Naive thymus-derived CD4-positive, alpha-beta T cell (primary cell): ENCODE data around the gene SHOC1. TPM values are rescaled to one million over a fixed set of nuclear protein-coding genes. Genes with fewer than 3 reads are reported as not detected.
"Not testable (repeated sequence)": the region's sequence is repeated elsewhere in the genome, so short reads cannot be mapped to it uniquely, and the experiment has no call there.

Experiments used
- ATAC-seq: fragments of 150-1000 bp; cut with Tn5 transposase; 2 replicates; pipeline ENCODE4 v1.10.0; 2021; ENCODE audit warnings: mild to moderate bottlenecking, moderate library complexity
- CTCF ChIA-PET: fragments of 350-600 bp; sonication (Branson Sonifier 250); formaldehyde crosslinking; loops from one replicate; lab custom pipeline; 2021; ENCODE audit warnings: antibody characterized with exemption; lab: Charles Lee
- POLR2A ChIA-PET: fragments of 350-600 bp; sonication (Branson Sonifier 250); formaldehyde crosslinking; loops from one replicate; lab custom pipeline; 2021; ENCODE audit warnings: antibody characterized with exemption, inconsistent platforms; lab: Charles Lee
- DNase-seq, 9 donors: peaks; one replicate each; pipeline versions ENCODE4 v3.0.0 to v3.0.0-alpha.2; 2020 to 2022; ENCODE audit warnings: mixed read lengths in 1 of 9
- H3K27ac ChIP-seq: one replicate; pipeline ENCODE4 v1.7.0; 2013; ENCODE audit warnings: mild to moderate bottlenecking, low read depth, low read length, moderate library complexity
- H3K27me3 ChIP-seq, 2 donors: one replicate each; pipeline ENCODE4 v1.7.0; 2013; ENCODE audit warnings: low read length in 2 of 2, mild to moderate bottlenecking in 2 of 2, moderate library complexity in 2 of 2; ENCODE audit not compliant: control insufficient read depth in 2 of 2, insufficient read depth in 2 of 2
- H3K36me3 ChIP-seq, 3 experiments: 1 replicate in 2 of 3; 2 replicates in 1 of 3; pipeline ENCODE4 v1.7.0; 2013; ENCODE audit warnings: low read length in 3 of 3, mild to moderate bottlenecking in 3 of 3, moderate library complexity in 1 of 3; ENCODE audit not compliant: insufficient read depth in 3 of 3, control insufficient read depth in 2 of 3
- H3K4me1 ChIP-seq, 2 donors: one replicate each; pipeline ENCODE4 v1.7.0; 2013; ENCODE audit warnings: low read length in 2 of 2, mild to moderate bottlenecking in 2 of 2, moderate library complexity in 1 of 2; ENCODE audit not compliant: control insufficient read depth in 2 of 2, insufficient read depth in 2 of 2
- H3K4me3 ChIP-seq: 2 replicates; pipeline ENCODE4 v1.7.0; 2013; ENCODE audit warnings: mild to moderate bottlenecking, low read length
- H3K9me3 ChIP-seq, 3 experiments: 1 replicate in 2 of 3; 2 replicates in 1 of 3; pipeline ENCODE4 v1.7.0; 2013; ENCODE audit warnings: low read length in 3 of 3; ENCODE audit not compliant: control insufficient read depth in 2 of 3
- H3K27ac Mint-ChIP-seq, 9 donors: one replicate each; pipeline ENCODE4 v1.8.0; 2020 to 2022; ENCODE audit warnings: mixed read lengths in 9 of 9, mild to moderate bottlenecking in 8 of 9, moderate library complexity in 5 of 9, inconsistent platforms in 2 of 9
- H3K27me3 Mint-ChIP-seq, 5 donors: one replicate each; pipeline ENCODE4 v1.8.0; 2021 to 2022; ENCODE audit warnings: mixed read lengths in 5 of 5, mild to moderate bottlenecking in 1 of 5
- H3K36me3 Mint-ChIP-seq, 5 donors: one replicate each; pipeline ENCODE4 v1.8.0; 2020 to 2022; ENCODE audit warnings: mixed read lengths in 5 of 5, mild to moderate bottlenecking in 3 of 5, inconsistent platforms in 1 of 5
- H3K4me1 Mint-ChIP-seq, 7 donors: one replicate each; pipeline ENCODE4 v1.8.0; 2020 to 2022; ENCODE audit warnings: mixed read lengths in 7 of 7, mild to moderate bottlenecking in 3 of 7, inconsistent platforms in 1 of 7
- H3K4me3 Mint-ChIP-seq, 10 donors: one replicate each; pipeline ENCODE4 v1.8.0; 2020 to 2022; ENCODE audit warnings: mild to moderate bottlenecking in 10 of 10, mixed read lengths in 10 of 10, moderate library complexity in 6 of 10, inconsistent platforms in 2 of 10
- H3K9me3 Mint-ChIP-seq, 11 donors: one replicate each; pipeline ENCODE4 v1.8.0; 2020 to 2022; ENCODE audit warnings: mixed read lengths in 11 of 11, mild to moderate bottlenecking in 4 of 11, inconsistent platforms in 1 of 11, moderate library complexity in 1 of 11
- intact Hi-C, 2 donors: fragments of 100-400 bp; cut with micrococcal nuclease; formaldehyde crosslinking; loops; one replicate each; pipeline ENCODE4 v1.15.1; 2023
- polyA plus RNA-seq, 2 donors: library from polyadenylated mRNA; unstranded; fragments of 300-500 nt; fragmentation: Illumina TruSeq; gene quantifications; one replicate each; pipeline ENCODE4 v1.2.3, GENCODE V29; 2021
- total RNA-seq, 6 experiments: library from RNA in 5 of 6; stranded (reverse) in 5 of 6; gene quantifications; 1 replicate in 5 of 6; 2 replicates in 1 of 6; pipeline ENCODE4 v1.2.3 and lab custom pipeline; 2021 to 2026

SHOC1 gene
- total and polyA plus RNA-seq, 7 experiments from 2014 or later = not detected

DNA sequence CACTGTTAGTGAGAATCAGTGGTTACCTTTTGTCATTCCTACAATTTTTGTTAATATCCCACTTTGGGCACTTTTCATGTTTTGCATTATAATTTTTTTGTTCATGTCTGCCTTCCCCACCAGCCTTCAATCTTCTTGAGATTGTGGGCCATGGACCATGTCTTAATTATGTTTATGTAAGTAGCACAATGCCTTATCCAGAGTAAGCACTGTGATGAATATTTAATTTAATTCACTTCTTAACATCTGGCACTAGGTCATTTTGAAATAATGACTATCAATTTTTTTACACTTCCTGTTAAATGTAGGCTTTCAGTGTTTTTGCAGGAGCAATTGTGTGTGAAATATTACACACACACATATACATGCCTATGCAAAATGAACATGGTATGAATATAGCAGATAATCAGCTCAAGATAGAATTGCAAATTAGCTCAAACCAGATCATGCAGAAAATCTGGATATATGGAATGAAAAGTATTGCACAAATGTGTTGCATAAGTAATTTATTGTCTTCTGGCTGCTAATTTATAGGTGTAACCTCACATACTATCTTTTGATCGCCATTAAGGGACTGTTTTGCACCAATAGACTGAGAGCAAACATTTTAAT is 5.3 kb upstream of the SHOC1 start:
- Histone ChIP-seq H3K36me3 (no peaks in the 10 kb centered on the region), H3K27me3 (no peaks in the 10 kb centered on the region), H3K27ac (no peak overlapping the region), H3K4me1 (peaks cover 0 to 4% of the 10 kb centered on the region in 2 donors), H3K9me3 (no peaks in the 10 kb centered on the region), H3K4me3 (no peak overlapping the region)
- Mint-ChIP-seq H3K27me3 (no peaks in the 10 kb centered on the region), H3K36me3 (peaks cover 0 to 5% (median 0%) of the 10 kb centered on the region in 5 donors), H3K9me3 (peaks cover 0 to 6% (median 0%) of the 10 kb centered on the region in 11 donors), H3K4me3 (no peak overlapping the region), H3K4me1 (peaks cover 7 to 15% (median 10%) of the 10 kb centered on the region in 7 donors), H3K27ac (no peak overlapping the region)
- ChIA-PET POLR2A (interaction anchor here (0.6 kb wide), 1 partner anchor 1756 kb away, joined by 4 read pairs; no protein-coding TSS in a partner anchor), CTCF (no interaction called here)
- DNase-seq (no peak), ATAC-seq (no peak)
- intact Hi-C loops = no loop called here

DNA sequence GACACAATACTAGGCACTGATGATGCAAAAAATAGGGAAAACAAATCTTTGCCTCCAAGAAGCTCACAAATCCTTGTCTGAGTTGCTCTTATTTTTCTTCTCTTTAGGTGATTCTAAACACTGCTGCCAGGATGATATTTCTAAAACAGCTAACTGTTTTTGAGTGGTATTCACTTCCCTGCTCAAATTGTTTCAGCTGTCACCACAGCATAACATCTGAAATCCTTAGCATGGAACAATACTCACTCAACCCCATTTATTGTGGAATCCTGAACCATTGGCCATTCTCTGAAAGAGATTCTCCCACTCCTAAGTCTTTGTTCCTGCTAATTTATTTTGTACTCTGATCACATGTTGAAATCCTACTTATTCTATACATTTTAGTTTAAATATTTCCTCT is 4.8 kb upstream of the SHOC1 start:
- intact Hi-C loops = no loop called here
- POLR2A ChIA-PET = no interaction called here
- Histone ChIP-seq H3K4me3 (no peak overlapping the region), H3K27ac (no peak overlapping the region), H3K27me3 (no peaks in the 10 kb centered on the region), H3K36me3 (no peaks in the 10 kb centered on the region), H3K9me3 (no peaks in the 10 kb centered on the region), H3K4me1 (peaks cover 0 to 4% of the 10 kb centered on the region in 2 donors)
- H3K4me3 Mint-ChIP-seq = no peak overlapping the region
- DNase-seq = no peak
- CTCF ChIA-PET = no interaction called here
- peaks cover 0 to 6% (median 0%) of the 10 kb centered on the region in 11 donors for H3K9me3 Mint-ChIP-seq
- peak overlapping the region in 1 of 9 donors; percentile 21 for H3K27ac Mint-ChIP-seq
- H3K4me1 Mint-ChIP-seq = peaks cover 6 to 10% (median 9%) of the 10 kb centered on the region in 7 donors
- no peak for ATAC-seq
- peaks cover 0 to 6% (median 0%) of the 10 kb centered on the region in 5 donors for H3K36me3 Mint-ChIP-seq
- H3K27me3 Mint-ChIP-seq = no peaks in the 10 kb centered on the region

DNA sequence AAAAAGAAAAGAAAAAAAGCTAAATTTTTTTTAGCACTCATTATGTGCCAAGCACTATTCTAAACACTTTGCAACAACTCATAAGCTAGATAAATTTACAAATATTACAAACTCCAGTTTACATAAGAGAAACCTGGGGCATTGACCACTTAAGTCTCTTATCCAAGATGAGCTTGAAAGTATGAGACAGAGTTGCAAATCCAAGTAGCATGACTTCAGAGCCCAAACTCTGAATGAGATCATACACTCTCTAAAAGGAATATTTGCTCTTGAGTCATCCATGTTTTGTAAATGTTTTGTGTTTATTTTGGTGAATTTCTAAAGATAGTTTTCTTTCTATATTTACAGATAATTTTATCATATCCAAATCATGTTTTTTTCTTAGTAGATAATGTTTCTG is 4.0 kb upstream of the SHOC1 start:
- CTCF ChIA-PET = no interaction called here
- Histone ChIP-seq H3K27me3 (no peaks in the 10 kb centered on the region), H3K36me3 (no peaks in the 10 kb centered on the region), H3K27ac (no peak overlapping the region), H3K4me3 (no peak overlapping the region), H3K9me3 (no peaks in the 10 kb centered on the region), H3K4me1 (peaks cover 0 to 4% of the 10 kb centered on the region in 2 donors)
- no peaks in the 10 kb centered on the region for H3K27me3 Mint-ChIP-seq
- no peak for DNase-seq
- no peak overlapping the region for H3K4me3 Mint-ChIP-seq
- POLR2A ChIA-PET = no interaction called here
- peaks cover 0 to 3% (median 2%) of the 10 kb centered on the region in 7 donors for H3K4me1 Mint-ChIP-seq
- no peaks in the 10 kb centered on the region for H3K9me3 Mint-ChIP-seq
- H3K36me3 Mint-ChIP-seq = peaks cover 0 to 6% (median 0%) of the 10 kb centered on the region in 5 donors
- intact Hi-C loops = no loop called here
- no peak overlapping the region for H3K27ac Mint-ChIP-seq
- no peak for ATAC-seq

DNA sequence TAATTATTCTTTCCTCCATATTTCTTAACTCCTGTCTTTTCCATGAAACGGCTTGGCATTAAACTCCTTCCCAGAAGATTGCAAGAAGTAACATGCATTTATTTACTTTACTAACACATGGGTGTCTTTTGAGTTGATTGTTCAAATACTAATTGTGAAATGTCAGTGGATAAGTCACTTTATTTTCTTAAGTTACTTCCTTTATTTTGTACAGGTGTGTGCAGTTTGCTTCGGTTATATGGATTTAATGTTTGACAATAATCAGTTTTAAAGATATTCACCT is 761 bp upstream of the SHOC1 start:
- ChIA-PET CTCF (no interaction called here), POLR2A (no interaction called here)
- H3K9me3 Mint-ChIP-seq = no peaks in the 10 kb centered on the region
- Histone ChIP-seq H3K27ac (no peak overlapping the region), H3K4me3 (no peak overlapping the region), H3K36me3 (no peaks in the 10 kb centered on the region), H3K4me1 (no peaks in the 10 kb centered on the region), H3K27me3 (no peaks in the 10 kb centered on the region), H3K9me3 (no peaks in the 10 kb centered on the region)
- H3K36me3 Mint-ChIP-seq = peaks cover 0 to 13% (median 0%) of the 10 kb centered on the region in 5 donors
- no peaks in the 10 kb centered on the region for H3K4me1 Mint-ChIP-seq
- DNase-seq (no peak), ATAC-seq (no peak)
- intact Hi-C loops = no loop called here
- H3K27me3 Mint-ChIP-seq = no peaks in the 10 kb centered on the region
- H3K27ac Mint-ChIP-seq = peak overlapping the region in 1 of 9 donors; percentile 83
- H3K4me3 Mint-ChIP-seq = no peak overlapping the region

DNA sequence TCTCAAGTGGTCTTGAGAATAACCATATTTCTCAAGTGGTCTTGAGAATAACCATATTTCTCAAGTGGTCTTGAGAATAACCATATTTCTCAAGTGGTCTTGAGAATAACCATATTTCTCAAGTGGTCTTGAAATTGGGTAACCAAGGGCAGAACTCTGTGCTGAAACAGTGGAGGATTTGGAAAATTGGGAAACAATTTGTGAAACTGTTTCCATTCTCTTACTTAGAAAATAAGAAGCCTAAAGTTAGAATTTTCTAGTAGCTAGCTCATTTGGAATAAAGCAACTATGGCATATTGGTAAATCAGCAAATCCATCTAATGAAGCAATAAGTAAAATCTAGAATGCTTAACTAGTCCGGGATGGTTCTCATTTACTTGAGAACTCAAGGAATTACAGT is 2.9 kb downstream of the SHOC1 start:
- intact Hi-C loops, H3K4me3 Mint-ChIP-seq, H3K27me3 ChIP-seq, POLR2A ChIA-PET, H3K9me3 ChIP-seq, H3K4me1 ChIP-seq, ATAC-seq, H3K27ac ChIP-seq, H3K4me1 Mint-ChIP-seq, H3K27ac Mint-ChIP-seq, H3K36me3 ChIP-seq, H3K27me3 Mint-ChIP-seq, DNase-seq, H3K9me3 Mint-ChIP-seq, H3K4me3 ChIP-seq: not testable (repeated sequence)
- peaks cover 5 to 22% (median 9%) of the 10 kb centered on the region in 5 donors for H3K36me3 Mint-ChIP-seq
- CTCF ChIA-PET = interaction anchor here (0.7 kb wide), 1 partner anchor 374 kb away, joined by 4 read pairs; no protein-coding TSS in a partner anchor

DNA sequence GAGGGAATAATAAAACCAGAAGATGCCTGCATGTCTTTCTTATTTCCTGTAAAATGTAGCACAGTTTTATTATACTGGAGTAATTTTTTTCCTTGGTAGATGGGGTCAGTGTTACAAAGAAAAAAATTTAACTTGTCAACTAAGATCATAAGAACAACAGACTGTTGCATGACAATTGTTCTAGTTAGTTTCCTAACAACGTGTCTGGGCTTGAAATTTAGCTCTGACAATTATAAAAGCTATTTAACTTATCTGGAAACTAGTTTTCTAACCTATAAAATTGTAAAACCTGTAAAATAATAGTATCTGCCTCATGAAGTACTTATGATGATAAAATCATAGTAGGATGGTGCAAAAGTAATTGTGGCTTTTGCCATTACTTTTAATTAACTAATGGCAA is 4.9 kb downstream of the SHOC1 start:
- Mint-ChIP-seq H3K27ac (no peak overlapping the region), H3K36me3 (peaks cover 5 to 16% (median 9%) of the 10 kb centered on the region in 5 donors), H3K4me3 (no peak overlapping the region), H3K27me3 (no peaks in the 10 kb centered on the region), H3K4me1 (no peaks in the 10 kb centered on the region), H3K9me3 (peaks cover 0 to 11% (median 3%) of the 10 kb centered on the region in 11 donors)
- ChIA-PET POLR2A (no interaction called here), CTCF (no interaction called here)
- Histone ChIP-seq H3K9me3 (no peaks in the 10 kb centered on the region), H3K4me3 (no peak overlapping the region), H3K36me3 (no peaks in the 10 kb centered on the region), H3K27ac (no peak overlapping the region), H3K27me3 (no peaks in the 10 kb centered on the region), H3K4me1 (no peaks in the 10 kb centered on the region)
- DNase-seq (no peak), ATAC-seq (no peak)
- intact Hi-C loops = no loop called here

DNA sequence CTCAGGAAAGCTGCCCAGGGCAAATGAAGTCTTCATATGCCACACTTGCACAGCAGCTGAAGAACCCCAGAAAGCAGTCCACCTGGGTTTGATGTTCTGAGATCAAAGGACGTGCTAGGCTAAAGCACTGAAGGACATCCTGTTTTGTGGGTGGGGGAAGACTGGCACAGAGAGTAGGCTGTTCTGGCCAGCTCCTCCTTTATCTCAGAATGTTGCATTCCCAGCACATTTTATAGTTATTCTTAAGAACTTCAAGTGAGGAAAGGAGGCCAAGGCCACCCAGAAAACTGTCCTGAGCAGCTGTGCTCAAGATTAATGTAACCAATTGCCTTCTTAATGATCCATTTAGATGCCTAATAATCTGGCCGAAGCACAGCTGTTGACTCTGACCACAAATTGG is 10.9 kb downstream of the SHOC1 start:
- no peak overlapping the region for H3K4me3 Mint-ChIP-seq
- Histone ChIP-seq H3K9me3 (no peaks in the 10 kb centered on the region), H3K27me3 (no peaks in the 10 kb centered on the region), H3K36me3 (no peaks in the 10 kb centered on the region), H3K4me1 (no peaks in the 10 kb centered on the region), H3K4me3 (no peak overlapping the region), H3K27ac (no peak overlapping the region)
- DNase-seq (no peak), ATAC-seq (no peak)
- ChIA-PET POLR2A (no interaction called here), CTCF (no interaction called here)
- H3K36me3 Mint-ChIP-seq = peaks cover 5 to 26% (median 15%) of the 10 kb centered on the region in 5 donors
- no peak overlapping the region for H3K27ac Mint-ChIP-seq
- intact Hi-C loops = no loop called here
- H3K4me1 Mint-ChIP-seq = peaks cover 0 to 7% (median 0%) of the 10 kb centered on the region in 7 donors
- H3K9me3 Mint-ChIP-seq = peaks cover 0 to 11% (median 3%) of the 10 kb centered on the region in 11 donors
- H3K27me3 Mint-ChIP-seq = no peaks in the 10 kb centered on the region
